Nephron (organoid): ENCODE measurements around the gene LYRM1.
"Not testable (repeated sequence)": the region's sequence is repeated elsewhere in the genome, so short reads cannot be mapped to it uniquely, and the experiment has no call there.

ENCODE experiments used
- H3K27ac Mint-ChIP-seq, 3 experiments: 2 replicates each; pipeline ENCODE4 v1.8.0; 2020; ENCODE audit warnings: mixed read lengths in 3 of 3, mild to moderate bottlenecking in 2 of 3, moderate library complexity in 1 of 3
- H3K27me3 Mint-ChIP-seq: 2 replicates; pipeline ENCODE4 v1.8.0; 2021; ENCODE audit warnings: low read depth, mild to moderate bottlenecking, moderate library complexity, mixed read lengths
- H3K36me3 Mint-ChIP-seq: 2 replicates; pipeline ENCODE4 v1.8.0; 2020; ENCODE audit warnings: low read depth, mixed read lengths
- H3K4me1 Mint-ChIP-seq: 2 replicates; pipeline ENCODE4 v1.8.0; 2020; ENCODE audit warnings: mixed read lengths
- H3K4me3 Mint-ChIP-seq, 3 experiments: 2 replicates each; pipeline ENCODE4 v1.8.0; 2020; ENCODE audit warnings: mild to moderate bottlenecking in 3 of 3, mixed read lengths in 3 of 3, moderate library complexity in 2 of 3
- H3K9me3 Mint-ChIP-seq: 2 replicates; pipeline ENCODE4 v1.8.0; 2020; ENCODE audit warnings: mixed read lengths
- TF ChIP-seq, protein P1 (sequence below), 3 experiments: fragments of 200-600 bp; sonication (generic); IDR thresholded peaks; one replicate each; pipeline ENCODE4 v1.5.0; 2021; ENCODE audit warnings: antibody characterized with exemption in 3 of 3; ENCODE audit not compliant: unreplicated experiment in 3 of 3

The LYRM1 gene

GRCh38 chr16:20862162-20862960, 38.2 kb upstream of the LYRM1 start:
- Mint-ChIP-seq H3K4me1 (peaks cover 17% of the 10 kb centered on the region), H3K4me3 (no peak overlapping the region), H3K27ac (no peak overlapping the region), H3K9me3 (no peaks in the 10 kb centered on the region), H3K27me3 (no peaks in the 10 kb centered on the region), H3K36me3 (peaks cover 42% of the 10 kb centered on the region)
- TF ChIP-seq, protein P1, sequence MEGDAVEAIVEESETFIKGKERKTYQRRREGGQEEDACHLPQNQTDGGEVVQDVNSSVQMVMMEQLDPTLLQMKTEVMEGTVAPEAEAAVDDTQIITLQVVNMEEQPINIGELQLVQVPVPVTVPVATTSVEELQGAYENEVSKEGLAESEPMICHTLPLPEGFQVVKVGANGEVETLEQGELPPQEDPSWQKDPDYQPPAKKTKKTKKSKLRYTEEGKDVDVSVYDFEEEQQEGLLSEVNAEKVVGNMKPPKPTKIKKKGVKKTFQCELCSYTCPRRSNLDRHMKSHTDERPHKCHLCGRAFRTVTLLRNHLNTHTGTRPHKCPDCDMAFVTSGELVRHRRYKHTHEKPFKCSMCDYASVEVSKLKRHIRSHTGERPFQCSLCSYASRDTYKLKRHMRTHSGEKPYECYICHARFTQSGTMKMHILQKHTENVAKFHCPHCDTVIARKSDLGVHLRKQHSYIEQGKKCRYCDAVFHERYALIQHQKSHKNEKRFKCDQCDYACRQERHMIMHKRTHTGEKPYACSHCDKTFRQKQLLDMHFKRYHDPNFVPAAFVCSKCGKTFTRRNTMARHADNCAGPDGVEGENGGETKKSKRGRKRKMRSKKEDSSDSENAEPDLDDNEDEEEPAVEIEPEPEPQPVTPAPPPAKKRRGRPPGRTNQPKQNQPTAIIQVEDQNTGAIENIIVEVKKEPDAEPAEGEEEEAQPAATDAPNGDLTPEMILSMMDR (IDR thresholded peaks at IDR 0.05; ENCODE audit: unreplicated experiment in 3 of 3): no peak

DNA sequence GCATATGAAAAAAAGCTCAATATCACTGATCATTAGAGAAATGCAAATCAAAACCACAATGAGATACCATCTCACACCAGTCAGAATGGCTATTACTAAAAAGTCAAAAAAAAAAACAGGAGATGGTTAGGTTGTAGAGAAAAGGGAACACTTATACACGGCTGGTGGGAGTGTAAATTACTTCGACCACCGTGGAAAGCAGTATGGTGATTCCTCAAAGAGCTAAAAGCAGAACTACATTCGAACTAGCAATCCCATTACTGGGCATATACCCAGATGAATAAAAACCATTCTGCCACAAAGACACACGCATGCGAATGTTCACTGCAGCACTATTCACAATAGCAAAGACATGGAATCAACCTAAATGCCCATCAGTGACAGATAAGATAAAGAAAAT, 36.2 kb upstream of the LYRM1 start:
- Mint-ChIP-seq H3K27ac (peak overlapping the region in 2 of 3 experiments; percentile 18 to 37), H3K4me1 (peaks cover 34% of the 10 kb centered on the region), H3K36me3 (peaks cover 42% of the 10 kb centered on the region)
- H3K9me3 Mint-ChIP-seq, H3K4me3 Mint-ChIP-seq, H3K27me3 Mint-ChIP-seq: not testable (repeated sequence)

GRCh38 chr16:20865420-20866131, 35.0 kb upstream of the LYRM1 start:
- H3K36me3 Mint-ChIP-seq: peaks cover 33% of the 10 kb centered on the region
- TF ChIP-seq, protein P1 (IDR thresholded peaks at IDR 0.05; ENCODE audit: unreplicated experiment in 3 of 3): no peak
- no peaks in the 10 kb centered on the region for H3K27me3 Mint-ChIP-seq
- H3K4me1 Mint-ChIP-seq: peaks cover 38% of the 10 kb centered on the region
- no peaks in the 10 kb centered on the region for H3K9me3 Mint-ChIP-seq
- no peak overlapping the region for H3K4me3 Mint-ChIP-seq
- peak overlapping the region in 2 of 3 experiments; percentile 12 to 19 for H3K27ac Mint-ChIP-seq

GRCh38 chr16:20866145-20866772, 34.3 kb upstream of the LYRM1 start:
- Mint-ChIP-seq H3K9me3 (no peaks in the 10 kb centered on the region), H3K4me3 (no peak overlapping the region), H3K4me1 (peaks cover 45% of the 10 kb centered on the region), H3K27me3 (no peaks in the 10 kb centered on the region), H3K36me3 (peaks cover 28% of the 10 kb centered on the region), H3K27ac (peak overlapping the region in 2 of 3 experiments; percentile 32 to 48)
- TF ChIP-seq, protein P1 (IDR thresholded peaks at IDR 0.05; ENCODE audit: unreplicated experiment in 3 of 3): no peak

- no peaks in the 10 kb centered on the region for H3K9me3 Mint-ChIP-seq
- no peaks in the 10 kb centered on the region for H3K27me3 Mint-ChIP-seq
- TF ChIP-seq, protein P1 (IDR thresholded peaks at IDR 0.05; ENCODE audit: unreplicated experiment in 3 of 3): no peak
Measured at GRCh38 chr16:20866801-20867200, 33.8 kb upstream of the LYRM1 start.

GRCh38 chr16:20867585-20867984, 33.0 kb upstream of the LYRM1 start:
- peaks cover 16% of the 10 kb centered on the region for H3K36me3 Mint-ChIP-seq
- TF ChIP-seq, protein P1 (IDR thresholded peaks at IDR 0.05; ENCODE audit: unreplicated experiment in 3 of 3): no peak
- H3K27ac Mint-ChIP-seq: no peak overlapping the region

More at GRCh38 chr16:20866801-20867200, 33.8 kb upstream of the LYRM1 start:
- Mint-ChIP-seq H3K4me3 (no peak overlapping the region), H3K4me1 (peaks cover 49% of the 10 kb centered on the region), H3K27ac (peak overlapping the region in 2 of 3 experiments; percentile 48 to 56), H3K36me3 (peaks cover 23% of the 10 kb centered on the region)

More at GRCh38 chr16:20867585-20867984, 33.0 kb upstream of the LYRM1 start:
- Mint-ChIP-seq H3K27me3 (no peaks in the 10 kb centered on the region), H3K9me3 (no peaks in the 10 kb centered on the region), H3K4me3 (no peak overlapping the region), H3K4me1 (peaks cover 54% of the 10 kb centered on the region)
